ENCODE measurements around the gene VPS45. TPM values are rescaled to one million over a fixed set of nuclear protein-coding genes. Genes with fewer than 3 reads are reported as not detected.
"Not testable (repeated sequence)": the region's sequence is repeated elsewhere in the genome, so short reads cannot be mapped to it uniquely, and the experiment has no call there.

VPS45 gene
- total RNA-seq, 1 donor from 2014 or later: 34.0 TPM

- Histone ChIP-seq H4K20me1 (ENCODE audit: insufficient read depth, low read length) (no peaks in the 10 kb centered on the region), H2AFZ (ENCODE audit: low read depth, low read length) (no peak overlapping the region), H3K4me1 (ENCODE audit: insufficient read depth, low read length) (no peaks in the 10 kb centered on the region), H3K79me2 (ENCODE audit: insufficient read depth, low read length) (no peaks in the 10 kb centered on the region), H3K36me3 (ENCODE audit: insufficient read depth, low read length) (no peaks in the 10 kb centered on the region), H3K4me3 (ENCODE audit: insufficient read depth, low read depth, low read length) (no peak overlapping the region), H3K9me3 (ENCODE audit: insufficient read depth, low read depth, low read length) (no peaks in the 10 kb centered on the region), H3K27me3 (ENCODE audit: insufficient read depth, low read length) (no peaks in the 10 kb centered on the region), H3K4me2 (ENCODE audit: low read length) (no peak overlapping the region), H3K27ac (ENCODE audit: low read depth, low read length) (no peak overlapping the region), H3K9ac (ENCODE audit: low read length) (no peak overlapping the region)
- no peak overlapping the region for H3K4me3 Mint-ChIP-seq (ENCODE audit: unreplicated experiment)
- FAIRE-seq (no peak), DNase-seq (ENCODE audit: low read depth) (no peak)
- no peaks in the 10 kb centered on the region for H3K9me3 Mint-ChIP-seq (ENCODE audit: unreplicated experiment)
- no peak for TF ChIP-seq EZH2 (IDR thresholded peaks at IDR 0.05; ENCODE audit: insufficient read depth, low read length)
- TF ChIP-seq CTCF (IDR thresholded peaks at IDR 0.05; ENCODE audit: insufficient read depth, low read depth, low read length): no peak
- no peaks in the 10 kb centered on the region for H3K36me3 Mint-ChIP-seq (ENCODE audit: low read depth, unreplicated experiment)
- H3K4me1 Mint-ChIP-seq (ENCODE audit: low read depth, unreplicated experiment): peaks cover 2% of the 10 kb centered on the region
- no peaks in the 10 kb centered on the region for H3K27me3 Mint-ChIP-seq (ENCODE audit: low read depth, unreplicated experiment)
- no peak overlapping the region for H3K27ac Mint-ChIP-seq (ENCODE audit: unreplicated experiment)
Observed at GRCh38 chr1:150053926-150054325, 13.7 kb upstream of the VPS45 start.

GRCh38 chr1:150055507-150055906 is 12.1 kb upstream of the VPS45 start:
- H3K79me2 ChIP-seq (ENCODE audit: insufficient read depth, low read length); H3K36me3 ChIP-seq (ENCODE audit: insufficient read depth, low read length); H4K20me1 ChIP-seq (ENCODE audit: insufficient read depth, low read length); FAIRE-seq; H3K4me3 ChIP-seq (ENCODE audit: insufficient read depth, low read depth, low read length); H3K27ac Mint-ChIP-seq (ENCODE audit: unreplicated experiment); H3K27ac ChIP-seq (ENCODE audit: low read depth, low read length); H3K4me3 Mint-ChIP-seq (ENCODE audit: unreplicated experiment); H3K9ac ChIP-seq (ENCODE audit: low read length); H3K36me3 Mint-ChIP-seq (ENCODE audit: low read depth, unreplicated experiment); H3K4me1 ChIP-seq (ENCODE audit: insufficient read depth, low read length); H3K9me3 Mint-ChIP-seq (ENCODE audit: unreplicated experiment); H3K9me3 ChIP-seq (ENCODE audit: insufficient read depth, low read depth, low read length); H3K4me1 Mint-ChIP-seq (ENCODE audit: low read depth, unreplicated experiment); DNase-seq (ENCODE audit: low read depth); H3K27me3 ChIP-seq (ENCODE audit: insufficient read depth, low read length); H3K27me3 Mint-ChIP-seq (ENCODE audit: low read depth, unreplicated experiment); H3K4me2 ChIP-seq (ENCODE audit: low read length); H2AFZ ChIP-seq (ENCODE audit: low read depth, low read length): not testable (repeated sequence)

GRCh38 chr1:150056407-150056806 is 11.2 kb upstream of the VPS45 start:
- no peak overlapping the region for H3K27ac ChIP-seq (ENCODE audit: low read depth, low read length)
- FAIRE-seq: no peak

More at GRCh38 chr1:150056407-150056806, 11.2 kb upstream of the VPS45 start:
- no peak for TF ChIP-seq EZH2 (IDR thresholded peaks at IDR 0.05; ENCODE audit: insufficient read depth, low read length)
- TF ChIP-seq CTCF (IDR thresholded peaks at IDR 0.05; ENCODE audit: insufficient read depth, low read depth, low read length): no peak
- Histone ChIP-seq H3K36me3 (ENCODE audit: insufficient read depth, low read length) (no peaks in the 10 kb centered on the region), H4K20me1 (ENCODE audit: insufficient read depth, low read length) (no peaks in the 10 kb centered on the region), H3K4me2 (ENCODE audit: low read length) (no peak overlapping the region), H2AFZ (ENCODE audit: low read depth, low read length) (no peak overlapping the region), H3K9me3 (ENCODE audit: insufficient read depth, low read depth, low read length) (no peaks in the 10 kb centered on the region), H3K4me1 (ENCODE audit: insufficient read depth, low read length) (peaks cover 2% of the 10 kb centered on the region), H3K9ac (ENCODE audit: low read length) (no peak overlapping the region), H3K79me2 (ENCODE audit: insufficient read depth, low read length) (no peaks in the 10 kb centered on the region), H3K27me3 (ENCODE audit: insufficient read depth, low read length) (no peaks in the 10 kb centered on the region), H3K4me3 (ENCODE audit: insufficient read depth, low read depth, low read length) (no peak overlapping the region)
- H3K27ac Mint-ChIP-seq (ENCODE audit: unreplicated experiment): no peak overlapping the region
- H3K36me3 Mint-ChIP-seq (ENCODE audit: low read depth, unreplicated experiment): no peaks in the 10 kb centered on the region
- H3K27me3 Mint-ChIP-seq (ENCODE audit: low read depth, unreplicated experiment): no peaks in the 10 kb centered on the region
- no peak overlapping the region for H3K4me3 Mint-ChIP-seq (ENCODE audit: unreplicated experiment)
- no peaks in the 10 kb centered on the region for H3K9me3 Mint-ChIP-seq (ENCODE audit: unreplicated experiment)
- no peak for DNase-seq (ENCODE audit: low read depth)
- H3K4me1 Mint-ChIP-seq (ENCODE audit: low read depth, unreplicated experiment): peaks cover 2% of the 10 kb centered on the region
